IMR-90 (cell line): ENCODE measurements around the gene UNC13A. TPM values are rescaled to one million over a fixed set of nuclear protein-coding genes. Genes with fewer than 3 reads are reported as not detected.

ENCODE experiments used
- ATAC-seq: fragments of 200-7000 bp; cut with Tn5 transposase; 2 replicates; pipeline ENCODE4 v1.9.1; 2020; ENCODE audit warnings: low read depth, mild to moderate bottlenecking, moderate library complexity
- BruUV-seq: library from RNA; stranded (reverse); fragments of 400-500 nt; replicated peaks from 2 replicates; lab custom pipeline; 2021; lab: Mats Ljungman, UMichigan
- CTCF ChIA-PET: fragments of 300-600 bp; formaldehyde crosslinking; extraction: SDS; loops from one replicate; lab custom pipeline; 2021; ENCODE audit warnings: antibody characterized with exemption; lab: Yijun Ruan, JAX
- POLR2A ChIA-PET: fragments of 300-600 bp; sonication (Branson Sonifier 250); formaldehyde crosslinking; loops from one replicate; lab custom pipeline; 2022; ENCODE audit warnings: antibody characterized with exemption; ENCODE audit not compliant: unreplicated experiment; lab: Charles Lee
- DNase-seq: peaks from one replicate; pipeline ENCODE4 v3.0.0; 2013
- H2AFZ ChIP-seq: replicated peaks from 2 replicates; pipeline ENCODE3; 2013; ENCODE audit warnings: low read length, mild to moderate bottlenecking; ENCODE audit not compliant: poor library complexity
- H2AK5ac ChIP-seq: 2 replicates; pipeline ENCODE4 v1.6.1; 2013; ENCODE audit warnings: low read depth, low read length, inconsistent platforms
- H2AK9ac ChIP-seq: replicated peaks from 2 replicates; pipeline ENCODE3; 2013; ENCODE audit warnings: mild to moderate bottlenecking, low read depth, low read length, moderate library complexity; ENCODE audit not compliant: poor library complexity
- H2BK120ac ChIP-seq: 2 replicates; pipeline ENCODE4 v1.6.1; 2013; ENCODE audit warnings: low read depth, low read length, inconsistent platforms
- H2BK15ac ChIP-seq: 3 replicates; pipeline ENCODE4 v1.6.1; 2013; ENCODE audit warnings: low read depth, low read length, inconsistent platforms
- H2BK20ac ChIP-seq: 2 replicates; pipeline ENCODE4 v1.6.1; 2013; ENCODE audit warnings: low read depth, mild to moderate bottlenecking, inconsistent platforms, low read length, moderate library complexity
- H2BK5ac ChIP-seq: 2 replicates; pipeline ENCODE4 v1.6.1; 2013; ENCODE audit warnings: mild to moderate bottlenecking, low read depth, low read length, inconsistent platforms; ENCODE audit not compliant: poor library complexity, severe bottlenecking
- H3K14ac ChIP-seq: replicated peaks from 2 replicates; pipeline ENCODE4 v1.6.1; 2013; ENCODE audit warnings: low read depth, low read length, inconsistent platforms
- H3K18ac ChIP-seq: 2 replicates; pipeline ENCODE4 v1.6.1; 2013; ENCODE audit warnings: low read depth, low read length, control low read depth
- H3K23ac ChIP-seq: 2 replicates; pipeline ENCODE4 v1.6.1; 2013; ENCODE audit warnings: low read depth, low read length, inconsistent platforms
- H3K27ac ChIP-seq: 2 replicates; pipeline ENCODE4 v1.5.1; 2013; ENCODE audit warnings: mild to moderate bottlenecking, control low read depth, low read length; ENCODE audit not compliant: insufficient read depth
- H3K27me3 ChIP-seq: 2 replicates; pipeline ENCODE4 v1.6.1; 2013; ENCODE audit warnings: low read length; ENCODE audit not compliant: control insufficient read depth, insufficient read depth
- H3K36me3 ChIP-seq: 2 replicates; pipeline ENCODE4 v1.6.1; 2013; ENCODE audit warnings: low read length, mixed read lengths; ENCODE audit not compliant: control insufficient read depth, insufficient read depth
- H3K4ac ChIP-seq: 2 replicates; pipeline ENCODE4 v1.6.1; 2013; ENCODE audit warnings: low read depth, low read length, inconsistent platforms
- H3K4me1 ChIP-seq: 2 replicates; pipeline ENCODE4 v1.6.1; 2013; ENCODE audit warnings: low read length, mixed read lengths; ENCODE audit not compliant: control insufficient read depth, insufficient read depth
- H3K4me2 ChIP-seq: 2 replicates; pipeline ENCODE4 v1.6.1; 2013; ENCODE audit warnings: low read depth, mild to moderate bottlenecking, control low read depth, low read length, moderate library complexity
- H3K4me3 ChIP-seq: 2 replicates; pipeline ENCODE4 v1.5.1; 2013; ENCODE audit warnings: low read depth, mild to moderate bottlenecking, control low read depth, low read length, moderate library complexity; ENCODE audit not compliant: insufficient read depth
- H3K56ac ChIP-seq: 2 replicates; pipeline ENCODE4 v1.6.1; 2013; ENCODE audit warnings: low read length, inconsistent platforms; ENCODE audit not compliant: insufficient read depth; ENCODE audit errors: extremely low read depth
- H3K79me1 ChIP-seq, 2 experiments: 2 replicates each; pipeline ENCODE4 v1.6.1; 2013; ENCODE audit warnings: low read length in 2 of 2, inconsistent platforms in 1 of 2, low read depth in 1 of 2
- H3K9ac ChIP-seq: 2 replicates; pipeline ENCODE4 v1.6.1; 2013; ENCODE audit warnings: low read depth, low read length, control low read depth
- H3K9me1 ChIP-seq: 2 replicates; pipeline ENCODE4 v1.6.1; 2013; ENCODE audit warnings: low read length, inconsistent platforms; ENCODE audit not compliant: insufficient read depth
- H3K9me3 ChIP-seq: 2 replicates; pipeline ENCODE4 v1.6.1; 2013; ENCODE audit warnings: low read length; ENCODE audit not compliant: control insufficient read depth, insufficient read depth
- H4K20me1 ChIP-seq: 2 replicates; pipeline ENCODE4 v1.6.1; 2013; ENCODE audit warnings: low read length, inconsistent platforms; ENCODE audit not compliant: insufficient read depth
- H4K5ac ChIP-seq: 2 replicates; pipeline ENCODE4 v1.6.1; 2013; ENCODE audit warnings: mild to moderate bottlenecking, low read depth, low read length, control low read depth
- H4K8ac ChIP-seq, 2 experiments: 2 replicates each; pipeline ENCODE4 v1.6.1; 2013; ENCODE audit warnings: low read depth in 2 of 2, low read length in 2 of 2, control low read depth in 1 of 2, inconsistent platforms in 1 of 2
- H4K91ac ChIP-seq: 2 replicates; pipeline ENCODE4 v1.6.1; 2013; ENCODE audit warnings: low read depth, low read length, inconsistent platforms; ENCODE audit not compliant: insufficient read depth
- BHLHE40 ChIP-seq: fragments of 150-350 bp; IDR thresholded peaks from 2 replicates; pipeline ENCODE4 v1.6.1; 2016; ENCODE audit warnings: mild to moderate bottlenecking, low read depth, low read length
- CHD1 ChIP-seq: IDR thresholded peaks from 2 replicates; pipeline ENCODE4 v1.6.1; 2012; ENCODE audit warnings: low read depth, low read length, improper control_type of control experiment
- MAFK ChIP-seq: IDR thresholded peaks from 2 replicates; pipeline ENCODE4 v1.6.1; 2012; ENCODE audit warnings: low read depth, low read length, improper control_type of control experiment
- MXI1 ChIP-seq: IDR thresholded peaks from 2 replicates; pipeline ENCODE4 v1.6.1; 2012; ENCODE audit warnings: low read depth, mild to moderate bottlenecking, low read length, moderate library complexity, borderline replicate concordance
- NFE2L2 ChIP-seq: fragments of 150-350 bp; IDR thresholded peaks from 2 replicates; pipeline ENCODE4 v1.6.1; 2016; ENCODE audit warnings: low read depth, mild to moderate bottlenecking, low read length
- RAD21 ChIP-seq: IDR thresholded peaks from 2 replicates; pipeline ENCODE4 v1.6.1; 2012; ENCODE audit warnings: low read length, improper control_type of control experiment
- RFX5 ChIP-seq: IDR thresholded peaks from 2 replicates; pipeline ENCODE4 v1.8.0; 2012; ENCODE audit warnings: low read depth, mild to moderate bottlenecking, low read length, moderate library complexity
- WGBS, 2 experiments: methylation state at CpG; one replicate each; pipeline versions ENCODE4 v1.1.5 to v1.1.7; 2013; ENCODE audit warnings: missing lambda C conversion rate in 2 of 2; ENCODE audit not compliant: insufficient read length in 1 of 2; ENCODE audit errors: extremely low coverage in 2 of 2; 5-methylcytosine and 5-hydroxymethylcytosine counted together
- dilution Hi-C: fragments of 300-500 bp; cut with HindIII; formaldehyde crosslinking; loops from one replicate; pipeline ENCODE4 v1.14.3; 2018; ENCODE audit warnings: low sequenced_read_pairs; ENCODE audit not compliant: unreplicated experiment
- in situ Hi-C: fragments of 300-500 bp; cut with MboI; formaldehyde crosslinking; loops from 3 replicates; pipeline ENCODE4 v1.14.3; 2019; ENCODE audit warnings: low sequenced_read_pairs, inconsistent platforms, mixed read lengths
- intact Hi-C: fragments of 100-400 bp; cut with micrococcal nuclease; formaldehyde crosslinking; loops from 2 replicates; pipeline ENCODE4 v1.10.0; 2022
- polyA plus RNA-seq, 3 experiments: library from polyadenylated mRNA; depleted of rRNA; stranded (reverse); fragments of >200 nt; gene quantifications; 2 replicates each; pipeline ENCODE4 v1.2.3, GENCODE V29; 2012; ENCODE audit warnings: low replicate concordance in 1 of 3
- total RNA-seq: library from RNA; depleted of rRNA; stranded (reverse); fragments of >200 nt; gene quantifications from 2 replicates; pipeline ENCODE4 v1.2.3, GENCODE V29; 2012
- TF ChIP-seq, protein P1 (sequence below): conservative IDR thresholded peaks from 2 replicates; pipeline ENCODE4 v1.5.1; 2012; ENCODE audit warnings: mild to moderate bottlenecking, low read depth, low read length, improper control_type of control experiment
- TF ChIP-seq, protein P2 (sequence below): fragments of 150-350 bp; IDR thresholded peaks from 2 replicates; pipeline ENCODE4 v1.6.1; 2016; ENCODE audit warnings: low read depth, mild to moderate bottlenecking, low read length, moderate library complexity, borderline replicate concordance

Gene UNC13A
- total and polyA plus RNA-seq, 2 of the 4 experiments (the other 2 are of a cell fraction) = 0.18 to 0.22 TPM

DNA sequence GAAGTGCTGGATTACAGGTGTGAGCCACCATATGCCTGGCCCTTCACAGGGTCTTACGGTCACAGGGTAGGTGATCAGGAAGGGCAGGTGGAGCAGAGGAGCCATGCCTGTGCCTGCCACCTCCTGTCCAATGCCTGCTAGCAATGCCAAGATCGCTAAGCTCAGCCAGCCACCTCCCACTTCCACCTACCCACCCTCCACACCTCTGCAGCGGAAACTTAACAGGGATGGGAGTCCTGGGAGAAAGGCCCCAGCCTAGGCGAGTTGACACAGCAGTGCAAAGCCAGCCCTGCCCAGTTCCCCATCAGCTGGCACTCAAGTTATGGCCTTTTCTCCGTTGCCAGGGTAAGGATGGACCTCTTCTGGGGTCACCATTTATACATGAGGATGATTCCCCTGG is 47.3 kb upstream of the UNC13A start:
- Histone ChIP-seq H3K27me3 (no peaks in the 10 kb centered on the region), H3K9me1 (peaks cover 2% of the 10 kb centered on the region; the same call in 1 of the 2 replicates), H3K27ac (no peak overlapping the region), H2BK20ac (no peak overlapping the region), H3K4me2 (no peak overlapping the region), H3K4ac (no peak overlapping the region), H3K18ac (no peak overlapping the region), H2AK9ac (no peak overlapping the region), H4K91ac (no peak overlapping the region), H2BK120ac (no peak overlapping the region), H4K20me1 (peaks cover 36% of the 10 kb centered on the region), H2AFZ (no peak overlapping the region), H4K5ac (no peak overlapping the region), H3K36me3 (peaks cover 33% of the 10 kb centered on the region), H2BK5ac (no peak overlapping the region), H2BK15ac (no peak overlapping the region), H3K23ac (no peak overlapping the region), H3K56ac (no peak overlapping the region), H3K14ac (no peak overlapping the region), H3K4me3 (no peak overlapping the region), H3K9me3 (peaks cover 2% of the 10 kb centered on the region; the same call in 1 of the 2 replicates), H3K9ac (no peak overlapping the region), H3K79me1 (peaks cover 12 to 35% of the 10 kb centered on the region in 2 experiments; a peak in 3 of 4 replicates), H4K8ac (no peak overlapping the region), H3K4me1 (peaks cover 4% of the 10 kb centered on the region), H2AK5ac (no peak overlapping the region)
- dilution Hi-C loops = no loop called here
- TF ChIP-seq BHLHE40 = no peak
- TF ChIP-seq MXI1 = no peak
- TF ChIP-seq, protein P1, sequence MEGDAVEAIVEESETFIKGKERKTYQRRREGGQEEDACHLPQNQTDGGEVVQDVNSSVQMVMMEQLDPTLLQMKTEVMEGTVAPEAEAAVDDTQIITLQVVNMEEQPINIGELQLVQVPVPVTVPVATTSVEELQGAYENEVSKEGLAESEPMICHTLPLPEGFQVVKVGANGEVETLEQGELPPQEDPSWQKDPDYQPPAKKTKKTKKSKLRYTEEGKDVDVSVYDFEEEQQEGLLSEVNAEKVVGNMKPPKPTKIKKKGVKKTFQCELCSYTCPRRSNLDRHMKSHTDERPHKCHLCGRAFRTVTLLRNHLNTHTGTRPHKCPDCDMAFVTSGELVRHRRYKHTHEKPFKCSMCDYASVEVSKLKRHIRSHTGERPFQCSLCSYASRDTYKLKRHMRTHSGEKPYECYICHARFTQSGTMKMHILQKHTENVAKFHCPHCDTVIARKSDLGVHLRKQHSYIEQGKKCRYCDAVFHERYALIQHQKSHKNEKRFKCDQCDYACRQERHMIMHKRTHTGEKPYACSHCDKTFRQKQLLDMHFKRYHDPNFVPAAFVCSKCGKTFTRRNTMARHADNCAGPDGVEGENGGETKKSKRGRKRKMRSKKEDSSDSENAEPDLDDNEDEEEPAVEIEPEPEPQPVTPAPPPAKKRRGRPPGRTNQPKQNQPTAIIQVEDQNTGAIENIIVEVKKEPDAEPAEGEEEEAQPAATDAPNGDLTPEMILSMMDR = no peak
- TF ChIP-seq MAFK = no peak
- TF ChIP-seq, protein P2, sequence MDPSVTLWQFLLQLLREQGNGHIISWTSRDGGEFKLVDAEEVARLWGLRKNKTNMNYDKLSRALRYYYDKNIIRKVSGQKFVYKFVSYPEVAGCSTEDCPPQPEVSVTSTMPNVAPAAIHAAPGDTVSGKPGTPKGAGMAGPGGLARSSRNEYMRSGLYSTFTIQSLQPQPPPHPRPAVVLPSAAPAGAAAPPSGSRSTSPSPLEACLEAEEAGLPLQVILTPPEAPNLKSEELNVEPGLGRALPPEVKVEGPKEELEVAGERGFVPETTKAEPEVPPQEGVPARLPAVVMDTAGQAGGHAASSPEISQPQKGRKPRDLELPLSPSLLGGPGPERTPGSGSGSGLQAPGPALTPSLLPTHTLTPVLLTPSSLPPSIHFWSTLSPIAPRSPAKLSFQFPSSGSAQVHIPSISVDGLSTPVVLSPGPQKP = no peak
- no peak for TF ChIP-seq RFX5
- TF ChIP-seq CHD1 = no peak
- TF ChIP-seq NFE2L2 = no peak
- no peak for TF ChIP-seq RAD21
- DNase-seq = no peak
- in situ Hi-C loops = no loop called here
- intact Hi-C loops = no loop called here
- no TSS peak for BruUV-seq
- CTCF ChIA-PET = no interaction called here
- POLR2A ChIA-PET = no interaction called here
- ATAC-seq = no peak
- no CpG with 5 or more reads among the region's 5 CpGs for WGBS, 2 experiments
